Stimulated activated CD8-positive, alpha-beta memory T cell treated with anti-CD3 and anti-CD28 coated beads, Interleukin-12 subunit alpha, Interleukin-12 subunit beta, amount 100 ng/mL, for 1 hour (primary cell): ENCODE data around the gene ABCC12.
A peak's percentile ranks its signal among the peaks of the same experiment; 100 is the strongest.

Source experiments
- DNase-seq: peaks from one replicate; pipeline ENCODE4 v3.0.0-alpha.2; 2020; ENCODE audit warnings: low read depth

The ABCC12 gene

GRCh38 chr16:48131201-48131935 lies 24.4 kb downstream of the ABCC12 start:
- no peak for DNase-seq

DNA sequence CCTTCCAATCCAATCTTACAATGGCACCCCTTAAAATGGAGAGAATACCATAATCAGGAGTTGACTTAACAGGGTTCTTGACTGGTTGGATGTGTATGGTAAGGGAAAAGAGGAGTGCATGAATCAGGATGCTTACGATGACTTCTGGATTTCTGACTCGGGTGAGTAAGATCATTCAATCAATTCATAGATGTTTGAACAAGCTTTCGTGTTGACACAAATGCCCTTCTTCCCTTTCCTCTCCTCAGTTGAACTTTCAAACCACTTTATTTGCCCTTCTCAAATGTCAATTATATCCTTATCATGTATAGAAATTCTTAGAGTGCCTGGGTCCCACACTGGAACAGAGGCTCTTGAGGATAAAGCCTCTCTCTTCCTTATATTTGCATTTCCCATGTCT lies 25.9 kb downstream of the ABCC12 start:
- DNase-seq, result no peak

GRCh38 chr16:48128769-48129168 lies 27.0 kb downstream of the ABCC12 start:
- DNase-seq, result no peak

- no peak for DNase-seq
These were observed 28.8 kb downstream of the ABCC12 start for GRCh38 chr16:48126801-48127644.

- no peak for DNase-seq
These were observed 29.9 kb downstream of the ABCC12 start for GRCh38 chr16:48125888-48126287.

DNA sequence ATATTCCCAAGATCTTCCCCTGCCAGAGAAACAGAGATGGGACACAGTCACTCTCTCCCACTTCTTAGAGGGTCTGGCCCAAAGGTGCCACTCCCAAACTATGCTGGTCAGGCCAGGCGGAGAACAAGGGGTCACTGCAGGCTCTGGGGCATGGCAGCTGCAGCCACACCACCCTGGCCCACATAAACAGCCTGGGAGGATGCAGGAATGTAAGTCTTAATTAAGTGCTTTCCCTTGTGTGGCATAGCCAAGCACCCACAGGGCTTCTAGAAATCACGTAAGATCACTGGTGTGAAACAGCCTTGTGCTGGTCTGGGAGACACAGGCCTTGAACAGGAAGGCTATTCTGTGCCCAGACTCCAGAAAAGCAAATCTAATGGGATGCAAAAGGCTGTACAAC lies 31.5 kb downstream of the ABCC12 start:
- no peak for DNase-seq

- no peak for DNase-seq
These were observed 32.5 kb downstream of the ABCC12 start for GRCh38 chr16:48123104-48123788.

DNA sequence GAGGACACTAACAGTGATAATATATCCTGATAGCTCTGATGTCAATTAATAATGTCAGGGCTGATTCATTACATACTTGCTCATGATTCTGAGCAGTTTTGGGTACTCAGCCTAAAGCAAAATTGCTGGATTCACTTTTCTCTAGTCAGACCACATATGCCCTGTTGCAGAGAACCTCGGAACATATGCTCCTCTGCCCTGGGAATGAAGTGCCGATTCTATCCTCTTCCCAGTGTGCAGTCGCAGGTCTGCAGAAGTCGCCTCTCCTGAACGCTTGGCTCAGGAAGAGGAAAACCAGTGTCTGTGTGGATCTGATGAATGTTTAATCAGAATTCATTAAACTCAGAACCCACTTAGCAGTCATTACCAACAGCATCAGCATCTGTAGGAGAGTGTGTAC lies 34.5 kb downstream of the ABCC12 start:
- no peak for DNase-seq

DNA sequence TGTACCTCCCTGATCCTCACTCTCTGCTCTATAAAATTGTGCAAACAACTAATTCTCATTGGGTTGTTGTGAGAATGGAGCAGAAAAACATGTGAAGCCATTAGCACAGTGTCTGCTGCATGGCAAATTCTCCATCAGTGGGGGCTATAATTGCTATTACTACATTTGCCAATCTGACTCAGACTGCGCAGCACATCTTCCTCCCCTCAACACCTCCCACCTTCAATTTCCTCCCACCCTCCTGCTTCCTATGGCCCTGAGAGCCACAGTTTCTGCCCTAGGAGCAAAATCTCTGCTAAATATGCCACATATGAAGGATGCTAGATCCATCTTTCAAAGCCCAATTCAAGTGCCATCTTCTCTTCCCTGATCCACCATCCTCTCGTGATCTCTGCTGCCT lies 37.0 kb downstream of the ABCC12 start:
- DNase-seq, result no peak

- DNase-seq, result peak; percentile 4
These were observed 38.3 kb downstream of the ABCC12 start for GRCh38 chr16:48117217-48118105.

GRCh38 chr16:48115299-48115698 lies 40.5 kb downstream of the ABCC12 start:
- no peak for DNase-seq

- no peak for DNase-seq
These were observed 41.4 kb downstream of the ABCC12 start for GRCh38 chr16:48114410-48114809.

- DNase-seq, result no peak
These were observed 42.3 kb downstream of the ABCC12 start for GRCh38 chr16:48113471-48113870.

GRCh38 chr16:48113001-48113400 lies 42.8 kb downstream of the ABCC12 start:
- no peak for DNase-seq

- DNase-seq, result no peak
These were observed 43.2 kb downstream of the ABCC12 start for GRCh38 chr16:48112600-48112999.

- DNase-seq, result no peak
These were observed 44.8 kb downstream of the ABCC12 start for GRCh38 chr16:48110982-48111381.

DNA sequence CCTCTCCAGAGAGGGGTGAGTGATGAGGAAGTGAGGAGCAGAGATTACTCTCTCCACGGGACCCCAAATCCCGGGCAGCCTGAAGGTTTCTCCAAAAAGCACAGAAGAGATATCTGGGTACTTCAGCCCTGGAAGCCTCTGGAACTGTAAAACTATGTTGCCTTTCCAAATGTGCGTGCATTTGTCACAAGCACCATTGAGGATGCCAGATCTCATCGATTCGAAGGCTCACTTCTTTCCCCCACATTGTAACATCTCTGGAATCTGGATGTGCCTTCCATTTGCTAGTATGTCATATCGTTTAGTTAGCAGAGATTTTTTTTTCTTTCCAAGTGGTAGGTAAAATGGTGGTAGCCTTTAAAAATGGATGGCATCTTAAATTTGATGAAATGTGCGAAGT lies 45.8 kb downstream of the ABCC12 start:
- no peak for DNase-seq

GRCh38 chr16:48109475-48109874 lies 46.3 kb downstream of the ABCC12 start:
- DNase-seq, result no peak

- DNase-seq, result no peak
These were observed 49.3 kb downstream of the ABCC12 start for GRCh38 chr16:48106446-48106845.
